GM19023 (cell line): Measurements from ENCODE around the gene GAS6.
"Not testable (repeated sequence)": the region's sequence is repeated elsewhere in the genome, so short reads cannot be mapped to it uniquely, and the experiment has no call there.

Experiments used
- ATAC-seq: cut with Tn5 transposase; IDR thresholded peaks from one replicate; pipeline ENCODE4 v1.9.1; 2021; ENCODE audit warnings: mild to moderate bottlenecking, moderate library complexity; ENCODE audit not compliant: unreplicated experiment

The GAS6 gene

DNA sequence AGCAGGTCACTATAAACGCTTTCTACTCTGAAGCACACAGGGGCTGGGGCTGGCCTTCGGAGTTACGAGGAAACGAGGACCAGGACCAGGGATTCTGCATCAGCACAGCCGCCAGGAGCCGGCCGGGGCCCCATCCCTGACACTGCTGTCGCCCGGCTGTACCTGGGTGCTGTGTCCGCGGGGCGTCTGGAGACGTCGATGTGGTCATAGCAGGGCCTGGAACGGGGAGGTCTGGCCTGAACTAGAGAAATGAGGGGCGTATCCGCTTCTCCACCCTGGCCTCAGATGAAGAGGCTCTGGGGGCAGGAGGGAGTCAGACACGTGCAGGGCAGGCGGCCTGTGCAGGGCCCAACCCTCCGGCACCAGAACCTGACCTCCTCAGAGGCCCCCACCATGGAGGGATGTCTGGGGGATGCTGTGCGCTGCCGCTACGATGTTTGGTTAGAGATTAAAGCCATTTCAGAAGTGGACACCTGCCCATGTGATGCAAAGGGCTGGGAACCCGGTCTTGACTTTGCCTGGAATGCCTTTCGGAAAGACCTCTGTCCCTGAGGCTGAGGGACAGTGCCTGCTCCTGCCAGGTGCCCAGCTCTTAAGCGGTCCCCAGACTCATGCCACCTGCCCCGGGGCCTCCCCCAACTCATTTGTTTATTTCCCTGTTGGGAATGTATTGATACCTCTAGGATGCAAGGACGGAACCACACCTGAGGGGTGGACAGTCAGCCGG, 21.4 kb downstream of the GAS6 start:
- ATAC-seq, result no peak

DNA sequence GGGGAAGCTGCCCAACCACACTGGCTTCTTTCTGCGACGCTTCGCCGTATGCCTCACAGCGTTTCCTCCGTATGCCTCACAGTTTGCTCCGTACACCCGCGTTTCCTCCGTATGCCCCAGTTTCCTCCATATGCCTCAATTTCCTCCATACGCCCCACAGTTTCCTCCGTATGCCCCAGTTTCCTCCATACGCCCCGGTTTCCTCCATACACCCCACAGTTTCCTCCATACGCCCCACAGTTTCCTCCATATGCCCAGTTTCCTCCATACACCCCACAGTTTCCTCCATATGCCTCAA, 22.6 kb downstream of the GAS6 start:
- ATAC-seq, result no peak

DNA sequence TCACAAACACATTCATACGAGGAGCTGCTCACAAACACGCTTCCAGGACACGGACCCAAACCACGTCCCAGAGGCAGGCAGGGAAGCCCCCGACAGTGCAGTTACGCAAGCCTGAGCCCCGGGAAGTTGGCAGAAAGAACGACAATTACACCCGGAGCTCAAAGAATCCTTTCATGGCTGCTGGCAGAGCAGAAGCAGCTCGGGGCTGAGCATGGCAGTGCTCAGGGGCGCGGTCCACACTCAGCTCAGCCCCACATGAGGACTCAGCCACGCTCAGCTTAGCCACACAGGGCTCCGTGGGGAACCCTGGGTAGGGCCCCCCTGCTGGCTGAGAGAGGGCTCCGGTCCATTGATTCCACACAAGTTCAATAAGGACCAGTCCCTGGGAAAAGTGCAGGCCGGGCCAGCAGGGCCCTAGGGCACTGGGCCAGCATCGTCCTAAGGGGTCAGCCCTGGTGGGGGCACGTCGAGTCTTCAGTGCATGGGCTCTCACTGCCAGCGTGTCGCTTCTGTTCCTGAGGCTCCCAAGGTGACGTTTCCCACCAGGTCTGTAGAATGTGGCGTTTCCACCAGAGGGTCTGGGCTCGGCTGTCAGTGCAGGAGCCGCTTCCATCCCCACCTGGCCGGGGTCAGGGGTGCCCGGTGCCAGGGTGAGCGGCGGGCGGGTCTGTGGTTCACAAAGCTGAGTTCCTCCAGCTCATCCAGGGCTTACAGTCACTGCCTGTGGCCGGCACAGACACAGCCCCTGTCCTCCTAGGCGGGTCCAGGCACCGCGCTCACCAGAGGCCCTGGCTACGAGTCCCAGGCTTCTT, 23.1 kb downstream of the GAS6 start:
- no peak for ATAC-seq

DNA sequence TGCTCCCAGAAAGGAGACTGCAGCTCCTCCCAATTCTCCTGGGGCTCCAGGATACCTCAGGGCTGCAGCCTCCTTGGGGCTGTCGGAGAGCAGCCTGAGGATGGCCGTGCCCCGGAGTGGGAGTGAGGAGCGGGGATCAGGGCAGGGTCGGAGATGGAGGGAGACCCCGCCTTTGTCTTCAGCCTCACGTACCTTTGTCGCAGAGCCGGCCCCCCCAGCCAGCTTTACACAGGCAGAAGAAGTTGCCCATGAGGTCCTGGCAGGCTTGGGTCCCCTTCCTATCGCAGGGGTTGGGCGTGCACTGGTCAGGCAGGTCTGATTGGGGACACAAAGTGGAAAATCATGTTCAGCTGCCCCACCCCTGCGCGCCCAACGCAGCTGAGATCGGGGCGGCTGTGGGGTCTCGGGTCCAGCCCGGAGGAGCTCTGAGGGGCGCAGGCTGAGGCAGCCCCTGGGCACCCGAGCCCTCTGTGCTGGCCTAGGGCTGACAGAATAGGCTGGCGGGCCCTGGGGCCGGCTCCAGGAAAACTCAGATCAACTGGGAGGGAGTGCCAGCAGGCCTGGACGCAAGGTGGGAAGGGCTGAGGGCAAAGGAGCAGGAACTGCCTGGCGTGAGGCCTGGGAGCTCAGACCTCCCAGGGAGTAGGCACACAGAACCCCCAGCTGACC, 24.2 kb downstream of the GAS6 start:
- no peak for ATAC-seq

DNA sequence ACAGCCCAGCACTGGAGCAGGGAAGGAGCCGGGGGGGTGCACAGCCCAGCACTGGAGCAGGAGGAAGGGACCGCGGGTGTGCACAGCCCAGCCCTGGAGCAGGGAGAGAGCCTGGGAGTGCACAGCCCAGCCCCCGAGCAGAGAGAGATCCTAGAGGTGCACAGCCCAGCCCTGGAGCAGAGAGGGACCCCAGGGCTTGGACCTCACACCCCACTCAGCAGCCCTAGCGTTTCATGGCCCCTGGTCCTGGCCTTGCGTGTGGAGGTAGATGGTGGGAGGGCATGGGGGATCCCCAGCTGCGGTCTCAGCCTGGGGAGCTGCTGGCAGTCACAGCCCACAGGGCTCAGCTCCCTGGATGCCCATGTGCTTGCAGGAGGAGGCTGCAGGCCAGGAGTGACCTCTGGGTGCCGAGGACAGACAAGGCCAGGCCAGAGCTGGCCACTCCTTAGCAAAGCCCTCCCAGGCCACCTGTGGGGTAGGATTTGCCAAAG, 25.1 kb downstream of the GAS6 start:
- ATAC-seq, result no peak

DNA sequence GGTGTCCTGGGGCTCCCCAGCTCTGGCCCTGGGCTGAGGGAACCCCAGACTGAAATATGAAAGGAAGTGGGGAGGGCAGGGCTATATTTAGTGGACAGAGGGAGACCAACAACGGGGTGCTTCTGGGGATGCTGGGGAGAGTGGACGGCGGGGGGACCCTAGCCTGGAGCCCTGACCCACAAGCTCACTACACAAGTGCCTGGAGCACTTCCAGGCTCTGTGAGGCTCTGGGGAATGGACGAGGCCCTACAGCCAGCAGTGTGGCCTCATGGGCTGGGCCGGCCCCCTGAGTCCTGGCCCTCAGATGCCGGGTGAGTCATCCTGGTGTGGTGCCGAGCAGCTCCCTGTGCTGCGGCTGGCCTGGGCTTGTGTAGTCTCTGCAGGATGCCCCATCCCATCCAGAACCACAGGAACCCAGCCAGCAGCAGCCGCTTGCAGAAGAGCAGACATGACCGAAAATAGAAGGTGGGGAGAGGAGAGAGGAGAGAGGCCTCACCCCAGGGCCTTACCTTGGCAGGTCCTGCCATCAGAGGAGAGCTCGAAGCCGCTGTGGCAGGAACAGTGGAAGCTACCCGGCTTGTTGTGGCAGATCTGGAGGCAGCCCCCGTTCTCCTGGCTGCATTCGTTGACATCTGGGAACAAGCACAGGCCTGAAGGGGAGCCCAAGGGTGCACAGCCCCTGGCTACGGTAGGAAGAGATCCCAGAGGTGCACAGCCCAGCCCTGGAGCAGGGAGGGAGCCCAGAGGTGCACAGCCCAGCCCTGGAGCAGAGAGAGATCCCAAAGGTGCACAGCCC, 26.1 kb downstream of the GAS6 start:
- no peak for ATAC-seq

DNA sequence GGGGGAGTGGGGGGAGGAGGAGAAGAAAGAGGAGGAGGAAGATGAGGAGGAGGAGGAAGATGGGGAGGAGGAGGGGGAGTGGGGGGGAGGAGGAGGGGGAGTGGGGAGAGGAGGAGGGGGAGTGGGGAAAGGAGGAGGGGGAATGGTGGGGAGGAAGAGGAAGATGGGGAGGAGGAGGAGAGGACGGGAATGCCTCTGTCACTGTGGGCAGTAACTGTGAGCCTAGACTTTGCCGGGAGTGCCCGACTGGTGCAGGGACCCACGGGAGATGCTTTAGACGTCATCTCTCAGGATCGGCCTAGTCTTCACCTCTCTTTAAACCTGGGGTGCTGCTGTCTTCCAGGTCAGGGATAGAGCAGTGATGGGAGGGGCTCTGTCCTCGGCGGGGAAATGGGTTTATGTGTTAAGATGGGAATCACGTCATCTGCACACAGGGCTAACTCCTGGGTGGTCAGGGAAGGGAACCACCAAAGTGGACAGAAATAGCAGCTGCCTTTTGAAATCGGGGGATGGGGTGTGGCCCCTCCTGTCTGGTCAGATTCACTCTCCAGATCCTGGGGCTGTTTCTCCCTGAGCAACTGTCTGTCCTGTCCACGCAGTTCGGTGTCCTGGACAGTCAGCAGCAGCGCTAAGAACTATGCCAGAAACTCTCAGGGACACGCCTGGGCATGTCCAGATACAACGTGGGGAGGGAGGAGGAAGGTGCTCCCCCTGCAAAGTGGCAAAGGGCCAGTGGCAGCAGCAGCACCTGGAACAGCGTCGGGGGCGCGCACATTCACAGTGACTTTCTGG, 26.9 kb downstream of the GAS6 start:
- ATAC-seq, result no peak

DNA sequence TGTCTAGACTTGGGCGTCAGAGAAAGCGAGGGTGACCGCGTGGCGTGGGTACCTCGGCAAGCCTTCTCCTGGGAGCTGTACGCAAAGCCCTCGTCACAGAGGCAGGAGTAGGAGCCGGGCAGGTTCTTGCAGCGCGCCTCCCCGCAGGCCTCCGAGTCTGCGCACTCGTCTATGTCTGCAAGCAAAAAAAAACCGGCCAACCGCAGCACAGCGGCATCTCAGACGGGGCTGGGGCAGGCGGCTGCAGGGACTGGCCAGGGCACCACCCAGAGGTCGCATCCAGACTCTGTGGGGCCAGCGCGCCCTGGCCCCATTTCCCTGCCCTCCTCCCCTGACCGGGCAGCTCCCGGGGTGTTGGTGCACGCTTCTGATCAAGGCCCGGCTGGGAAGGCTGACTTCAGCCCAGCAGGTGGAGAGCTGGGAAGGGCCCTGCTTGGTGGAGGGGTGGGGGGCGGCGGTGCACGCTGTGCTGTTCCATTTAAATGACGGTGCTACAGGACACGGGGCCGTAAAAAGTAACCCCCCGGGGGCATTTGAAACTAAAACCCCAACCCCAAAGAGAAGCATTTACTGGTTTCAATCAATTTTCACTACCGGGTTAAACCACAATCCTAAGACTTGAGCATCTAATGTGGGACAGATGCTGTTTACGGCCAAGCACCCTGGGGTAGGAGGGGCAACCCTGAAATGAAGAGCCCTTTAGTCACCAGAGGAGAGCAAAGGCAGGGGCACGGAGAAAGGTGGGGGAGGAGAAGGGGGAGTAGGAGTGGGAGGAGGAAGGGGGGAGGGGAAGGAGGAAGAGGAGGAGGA, 28.2 kb downstream of the GAS6 start:
- no peak for ATAC-seq

DNA sequence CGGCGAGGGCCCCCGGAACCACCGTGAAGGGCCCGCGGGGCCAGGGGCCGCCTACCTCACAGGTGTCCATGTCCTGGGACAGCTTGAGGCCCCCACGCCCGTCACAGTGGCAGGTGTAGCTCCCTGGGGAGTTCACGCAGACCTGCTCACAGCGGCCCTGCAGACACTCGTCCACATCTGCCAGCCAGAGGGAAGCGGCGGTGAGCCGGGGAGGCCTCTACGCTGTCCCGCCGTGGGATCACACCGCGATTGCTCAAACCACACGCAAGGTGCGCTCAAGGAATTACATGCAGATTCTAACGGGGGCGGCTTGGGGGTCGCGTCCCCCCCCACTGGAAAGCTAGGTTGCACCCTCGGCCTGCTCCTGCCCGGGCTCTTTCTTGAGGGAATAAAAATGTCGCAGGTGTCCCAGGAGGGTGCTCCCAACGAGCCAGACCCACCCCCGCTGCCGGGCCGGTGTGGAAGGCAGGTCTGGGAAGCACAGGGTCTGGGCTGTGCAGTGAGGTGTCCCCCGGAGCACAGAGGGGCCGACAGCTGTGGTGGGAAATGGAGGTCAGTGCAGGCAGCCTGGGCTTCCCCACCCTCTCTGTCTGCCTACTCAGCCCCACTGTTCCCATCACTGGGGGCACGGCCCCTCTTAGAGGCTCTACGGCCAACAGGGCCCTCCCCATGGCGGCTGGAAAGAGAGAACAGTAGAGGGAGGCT, 29.2 kb downstream of the GAS6 start:
- no peak for ATAC-seq

DNA sequence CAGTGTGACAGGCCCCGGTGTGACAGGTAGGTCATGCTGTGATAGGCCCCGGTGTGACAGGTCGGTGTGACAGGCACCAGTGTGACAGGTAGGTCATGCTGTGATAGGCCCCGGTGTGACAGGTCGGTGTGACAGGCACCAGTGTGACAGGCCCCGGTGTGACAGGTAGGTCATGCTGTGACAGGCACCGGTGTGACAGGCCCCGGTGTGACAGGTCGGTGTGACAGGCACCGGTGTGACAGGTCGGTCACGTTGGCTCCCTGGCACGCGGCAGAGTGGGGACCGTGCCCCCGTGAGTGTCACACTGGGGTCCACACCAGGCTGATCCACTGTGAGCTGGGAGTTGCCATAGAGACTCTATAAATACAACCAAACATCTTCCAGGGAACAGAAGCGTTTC, 29.9 kb downstream of the GAS6 start:
- ATAC-seq, result not testable (repeated sequence)

DNA sequence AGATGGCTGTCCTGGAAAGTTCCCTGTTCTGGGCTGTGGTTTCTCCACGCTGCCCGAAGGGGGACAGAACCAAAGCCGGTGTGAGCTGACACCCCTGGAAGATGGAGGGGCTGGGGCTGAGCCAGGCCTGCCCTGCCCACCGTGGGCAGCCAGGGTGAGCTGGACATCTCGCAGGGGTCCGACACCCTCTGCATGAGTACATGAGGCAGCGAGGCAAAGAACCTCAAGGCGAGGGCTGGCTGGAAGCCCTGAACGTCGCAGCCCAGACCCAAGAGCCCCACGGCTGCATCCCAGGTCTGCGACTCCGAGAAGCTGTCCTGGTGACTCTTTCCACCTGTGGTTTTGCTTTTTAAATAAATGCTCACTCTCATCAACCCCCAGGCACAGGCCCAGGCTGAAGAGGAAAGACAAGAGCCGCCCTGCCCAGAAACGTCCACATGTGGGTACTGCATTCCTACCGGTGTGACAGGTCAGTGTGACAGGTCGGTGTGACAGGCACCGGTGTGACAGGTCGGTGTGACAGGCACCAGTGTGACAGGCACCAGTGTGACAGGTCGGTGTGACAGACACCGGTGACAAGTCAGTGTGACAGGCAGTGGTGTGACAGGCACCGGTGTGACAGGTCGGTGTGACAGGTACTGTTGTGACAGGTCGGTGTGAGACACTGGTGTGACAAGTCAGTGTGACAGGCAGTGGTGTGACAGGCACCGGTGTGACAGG, 30.6 kb downstream of the GAS6 start:
- no peak for ATAC-seq

DNA sequence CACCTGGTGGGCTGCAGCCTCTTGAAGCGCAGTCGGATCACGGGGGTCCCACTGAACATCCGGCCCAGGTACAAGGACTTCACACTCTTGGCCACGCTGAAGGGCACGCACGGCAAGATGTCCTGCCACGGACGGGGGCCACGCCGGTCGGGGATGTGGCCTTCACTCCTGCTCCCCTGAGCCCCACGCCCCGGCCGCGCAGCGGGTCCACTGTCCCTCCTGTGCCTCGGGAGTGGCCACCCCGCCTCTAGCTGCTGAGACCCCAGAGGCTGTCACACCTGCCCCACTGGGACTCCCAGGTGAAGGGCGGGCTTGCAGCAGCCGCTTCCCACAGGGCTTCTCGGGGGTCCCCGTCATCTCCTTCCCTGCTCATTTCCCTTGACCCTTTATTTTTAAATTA, 31.2 kb downstream of the GAS6 start:
- no peak for ATAC-seq

DNA sequence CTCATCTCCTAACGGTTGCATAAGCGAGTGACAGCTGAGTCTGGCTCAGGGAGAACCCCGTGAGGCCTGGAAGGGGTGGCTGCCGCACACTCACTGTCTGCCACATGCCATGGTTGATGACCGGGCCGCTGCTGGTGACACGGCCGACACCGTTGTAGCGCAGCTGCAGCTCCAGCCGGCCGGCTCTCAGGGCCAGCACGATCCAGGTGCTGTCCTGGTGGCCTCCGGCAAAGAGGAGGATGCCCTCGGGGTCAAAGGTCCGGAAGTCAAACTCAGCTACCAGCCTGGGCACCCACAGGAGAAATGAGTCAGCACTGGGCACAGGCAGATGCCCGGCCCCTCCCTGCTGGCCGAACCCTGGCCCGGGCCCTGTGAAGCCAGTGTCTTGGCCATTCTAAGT, 31.7 kb downstream of the GAS6 start:
- ATAC-seq, result no peak

DNA sequence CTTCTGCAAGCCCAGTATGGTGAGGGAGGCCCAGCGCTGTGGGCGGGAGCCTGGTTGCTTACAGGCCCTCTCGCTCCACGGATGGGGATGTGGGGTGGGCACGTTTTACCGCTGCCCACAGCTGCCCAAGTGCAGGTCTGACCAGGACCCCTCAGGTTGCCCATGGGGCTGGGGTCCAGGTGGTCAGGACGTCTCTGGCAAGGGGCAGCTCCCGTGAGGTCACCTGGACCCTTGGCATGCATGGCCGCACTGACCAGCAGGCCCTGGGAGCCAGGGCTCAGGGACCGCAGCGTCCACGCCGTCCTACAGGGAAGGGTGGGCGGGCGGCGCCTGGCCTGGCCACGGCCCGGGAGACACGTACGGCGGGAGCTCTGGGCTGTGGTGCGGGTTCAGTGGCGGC, 32.8 kb downstream of the GAS6 start:
- ATAC-seq, result no peak

DNA sequence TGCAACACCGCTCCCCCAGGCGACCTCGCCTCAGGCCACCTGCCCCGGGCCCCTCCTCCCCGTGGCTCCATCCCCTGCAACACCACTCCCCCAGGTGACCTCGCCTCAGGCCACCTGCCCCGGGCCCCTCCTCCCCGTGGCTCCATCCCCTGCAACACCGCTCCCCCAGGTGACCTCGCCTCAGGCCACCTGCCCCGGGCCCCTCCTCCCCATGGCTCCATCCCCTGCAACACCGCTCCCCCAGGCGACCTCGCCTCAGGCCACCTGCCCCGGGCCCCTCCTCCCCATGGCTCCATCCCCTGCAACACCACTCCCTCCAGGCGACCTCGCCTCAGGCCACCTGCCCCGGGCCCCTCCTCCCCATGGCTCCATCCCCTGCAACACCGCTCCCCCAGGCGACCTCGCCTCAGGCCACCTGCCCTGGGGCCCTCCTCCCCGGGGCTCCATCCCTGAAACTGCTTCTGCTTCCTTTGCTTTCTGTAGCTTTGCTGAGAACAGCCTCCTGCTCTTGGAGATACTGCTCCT, 33.4 kb downstream of the GAS6 start:
- not testable (repeated sequence) for ATAC-seq

DNA sequence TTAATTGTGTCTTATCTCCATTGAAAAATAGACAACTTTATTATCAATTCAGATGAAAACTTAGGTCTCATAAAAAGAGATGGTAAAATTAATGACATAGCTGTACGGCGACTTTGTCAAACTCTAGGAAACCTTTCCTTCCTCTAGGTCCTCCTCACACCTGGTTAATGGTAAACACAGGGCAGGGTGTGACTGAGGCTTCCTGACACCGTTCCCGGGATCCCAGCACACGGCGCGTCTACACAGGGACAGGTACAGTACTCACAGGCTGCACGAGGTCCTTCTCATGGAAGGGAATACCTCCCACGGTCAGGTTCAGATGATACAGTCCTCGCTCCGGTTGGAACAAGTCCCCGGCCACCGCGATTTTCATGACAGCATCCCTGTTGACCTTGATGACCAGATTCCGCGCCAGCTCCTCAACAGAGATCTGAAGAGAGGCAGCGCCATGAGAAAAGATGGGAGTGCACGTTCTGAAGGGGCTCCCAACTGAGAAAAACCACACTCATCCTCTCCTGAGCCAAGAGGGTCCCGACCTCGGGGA, 35.5 kb downstream of the GAS6 start:
- no peak for ATAC-seq

DNA sequence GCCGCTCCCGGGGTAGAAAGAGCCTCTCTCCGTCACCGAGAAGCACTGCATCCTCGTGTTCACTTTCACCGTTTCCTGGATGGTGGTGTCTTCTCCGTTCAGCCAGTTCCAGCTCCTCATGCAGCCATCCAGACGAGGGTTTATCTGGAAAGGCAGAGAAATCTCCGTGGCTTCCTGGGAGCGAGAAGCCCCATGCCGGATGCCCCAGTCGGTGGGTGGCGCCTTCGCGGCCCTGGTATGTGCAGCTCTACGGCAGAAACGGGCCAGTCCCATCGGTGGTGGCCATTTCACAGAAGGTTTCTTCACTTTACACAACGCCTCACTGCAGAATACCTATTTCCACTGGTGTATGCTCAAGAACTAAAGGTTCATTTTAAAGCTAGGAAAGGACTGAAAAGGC, 36.9 kb downstream of the GAS6 start:
- no peak for ATAC-seq

DNA sequence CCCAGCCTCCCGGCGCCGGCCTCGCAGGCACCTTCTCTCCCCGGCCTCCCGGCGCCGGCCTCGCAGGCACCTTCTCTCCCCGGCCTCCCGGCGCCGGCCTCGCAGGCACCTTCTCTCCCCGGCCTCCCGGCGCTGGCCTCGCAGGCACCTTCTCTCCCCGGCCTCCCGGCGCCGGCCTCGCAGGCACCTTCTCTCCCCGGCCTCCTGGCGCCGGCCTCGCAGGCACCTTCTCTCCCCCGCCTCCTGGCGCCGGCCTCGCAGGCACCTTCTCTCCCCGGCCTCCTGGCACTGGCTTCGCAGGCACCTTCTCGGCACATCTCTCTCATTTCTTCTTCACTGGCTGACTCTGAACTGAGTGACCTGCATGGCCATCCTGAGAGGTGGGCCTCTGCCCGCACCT, 37.4 kb downstream of the GAS6 start:
- ATAC-seq, result not testable (repeated sequence)
